HK-2 (cell line): ENCODE measurements around the gene PARP1.
"Not testable (repeated sequence)": the region's sequence is repeated elsewhere in the genome, so short reads cannot be mapped to it uniquely, and the experiment has no call there.

Experiments
- DNase-seq: peaks from one replicate; pipeline ENCODE4 v3.0.0-alpha.2; 2018; ENCODE audit not compliant: unreplicated experiment

The PARP1 gene

GRCh38 chr1:226407497-226408284 is at the start of gene PARP1:
PARP1 (minus strand) TSS chr1:226408093; CDS start chr1:226407929, 164 bp downstream.
- DNase-seq: peak; percentile 93

DNA sequence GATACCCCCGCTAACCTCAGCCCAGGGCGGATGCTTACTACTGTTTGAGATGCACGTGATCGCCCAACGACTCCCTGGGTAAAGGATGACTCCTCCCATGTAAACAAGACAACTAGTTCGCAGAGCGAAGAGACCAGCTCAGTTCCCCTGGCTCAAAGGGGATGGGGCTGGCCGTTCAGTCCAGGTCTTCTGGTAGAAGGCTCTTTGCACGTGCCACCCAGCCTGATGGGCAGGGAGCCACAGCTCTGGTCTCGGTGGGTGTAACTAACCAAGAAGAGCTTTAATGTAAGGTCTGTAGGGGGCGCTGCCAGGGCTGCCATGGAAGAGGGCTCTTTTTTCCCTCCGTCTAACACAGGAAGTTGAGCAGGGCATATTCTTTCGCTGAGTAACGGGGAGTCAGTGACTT is 49.4 kb upstream of the PARP1 start:
- no peak for DNase-seq

DNA sequence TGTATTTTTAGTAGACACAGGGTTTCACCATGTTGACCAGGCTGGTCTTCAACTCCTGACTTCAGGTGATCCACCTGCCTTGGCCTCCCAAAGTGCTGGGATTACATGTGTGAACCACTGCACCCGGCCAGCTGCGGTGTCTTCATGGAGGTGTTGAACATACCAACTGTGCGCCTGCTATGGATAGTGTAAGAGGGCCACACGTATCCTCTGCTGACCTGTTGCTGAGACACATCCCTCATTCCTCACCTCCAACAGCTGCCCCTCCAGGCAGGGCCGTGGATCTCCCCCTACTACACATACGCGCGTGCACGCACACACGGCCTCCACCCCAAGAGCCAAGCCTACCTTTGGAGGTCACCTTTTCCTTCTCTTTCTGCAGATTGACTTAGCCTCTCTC is 48.0 kb upstream of the PARP1 start:
- DNase-seq: no peak

DNA sequence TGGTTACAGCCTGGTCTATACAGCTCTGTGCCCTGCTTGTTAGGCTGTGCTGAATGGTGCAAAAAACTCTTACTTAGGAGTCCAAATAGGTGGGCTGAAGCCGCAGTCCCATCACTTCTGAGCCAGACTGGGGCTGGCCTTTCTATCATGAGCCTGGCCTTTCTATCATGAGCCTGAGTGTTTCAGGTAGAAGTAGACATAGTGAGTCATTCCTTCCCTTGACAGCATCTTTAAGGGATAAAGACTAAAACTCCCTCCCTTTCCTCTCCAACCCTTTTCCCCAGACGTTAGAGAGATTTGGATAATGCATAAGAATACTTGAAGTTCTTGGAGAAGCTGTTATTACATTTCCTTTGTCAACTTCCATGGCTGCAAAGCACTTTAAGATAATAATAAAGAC is 46.5 kb upstream of the PARP1 start:
- DNase-seq: no peak

- DNase-seq: no peak
Measured at GRCh38 chr1:226453015-226453704, 45.3 kb upstream of the PARP1 start.

- DNase-seq: no peak
Measured at GRCh38 chr1:226450688-226451087, 42.8 kb upstream of the PARP1 start.

DNA sequence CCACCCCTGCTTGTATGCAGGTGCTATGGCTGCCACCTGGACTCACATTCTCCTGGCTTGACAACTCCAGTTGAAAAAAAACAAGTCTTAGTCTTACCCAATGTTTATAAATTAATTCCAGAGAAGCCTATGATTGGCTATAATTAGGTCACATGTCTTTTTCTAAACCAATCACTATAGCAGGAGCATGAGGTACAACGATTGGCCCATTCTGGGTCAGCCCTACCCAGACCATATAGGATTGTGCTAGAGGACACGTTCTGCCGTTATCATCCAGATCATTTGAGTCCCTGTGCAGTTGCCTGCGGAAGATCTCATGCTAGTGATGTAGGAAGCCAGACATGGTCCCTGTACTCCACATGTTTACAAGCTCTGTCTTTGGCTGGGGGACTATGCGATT is 41.9 kb upstream of the PARP1 start:
- DNase-seq: no peak

DNA sequence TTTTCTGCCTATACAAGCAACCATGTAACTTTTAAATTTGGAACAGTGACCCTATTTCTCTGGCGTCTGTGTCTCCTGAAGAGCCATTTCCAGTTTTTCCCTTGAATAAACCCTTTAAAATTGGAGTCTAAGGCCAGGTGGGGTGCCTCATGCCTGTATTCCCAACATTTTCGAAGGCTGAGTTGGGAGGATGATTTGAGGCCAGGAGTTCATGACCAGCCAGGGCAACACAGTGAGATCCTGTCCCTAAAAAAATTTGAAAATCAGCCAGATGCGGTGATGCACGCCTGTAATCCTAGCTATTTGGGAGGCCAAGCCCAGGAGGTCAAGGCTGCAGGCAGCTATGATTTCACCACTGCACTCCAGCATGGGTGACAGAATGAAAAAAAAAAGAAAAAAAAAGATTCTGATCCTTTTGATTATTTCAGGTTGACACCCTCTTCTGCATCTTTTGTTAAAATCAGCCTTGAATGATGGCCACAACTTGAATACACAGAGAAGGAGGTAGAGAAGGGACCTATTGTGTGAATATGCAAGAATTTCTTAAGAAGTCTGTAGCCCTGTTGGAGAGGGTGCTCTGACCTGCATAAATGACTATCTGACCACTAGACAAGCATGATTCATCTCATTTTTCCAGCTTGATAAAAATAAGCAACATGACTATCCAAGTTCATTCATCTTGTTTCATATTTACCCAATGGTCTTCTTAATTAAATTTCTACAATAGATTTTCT is 40.2 kb upstream of the PARP1 start:
- no peak for DNase-seq

DNA sequence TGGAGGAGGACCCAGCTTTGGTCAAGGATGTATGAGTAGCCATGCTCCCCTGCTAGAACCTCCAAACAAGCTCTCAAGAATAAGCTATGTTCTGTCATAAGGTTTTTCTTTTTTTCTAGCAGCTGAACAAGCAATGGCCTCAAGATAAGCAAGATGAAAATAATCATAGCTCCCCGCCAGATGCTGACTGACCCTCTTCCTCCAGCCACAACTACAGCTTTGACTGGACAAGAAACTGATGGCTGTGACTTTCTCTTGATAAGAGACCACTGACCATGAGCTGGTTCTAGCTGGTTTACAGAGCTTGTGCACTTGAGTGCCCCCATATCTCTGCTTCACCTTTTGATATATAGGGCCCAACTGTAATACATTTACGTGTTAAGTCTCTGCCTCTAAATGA is 38.2 kb upstream of the PARP1 start:
- DNase-seq: no peak

DNA sequence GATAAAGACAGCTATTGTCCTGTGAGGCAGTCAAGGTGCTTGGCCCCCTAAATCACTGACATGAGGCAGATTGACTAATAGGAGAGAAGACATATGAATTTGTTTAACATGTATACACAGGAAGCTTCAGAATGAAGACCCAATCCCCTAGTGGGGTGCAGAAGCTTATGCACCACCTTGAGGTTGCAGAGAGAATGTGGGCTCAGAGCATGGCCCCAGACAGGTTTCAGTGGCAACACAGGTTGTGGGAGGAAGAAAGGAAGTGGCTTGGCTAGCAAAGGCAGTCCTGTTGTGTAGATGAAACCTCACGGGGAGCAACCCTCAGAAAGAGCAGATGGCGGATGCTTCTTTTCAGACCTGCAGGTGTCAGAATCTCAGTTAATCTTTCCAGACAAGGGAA is 37.0 kb upstream of the PARP1 start:
- DNase-seq: no peak

- no peak for DNase-seq
Measured at GRCh38 chr1:226443439-226443838, 35.5 kb upstream of the PARP1 start.

DNA sequence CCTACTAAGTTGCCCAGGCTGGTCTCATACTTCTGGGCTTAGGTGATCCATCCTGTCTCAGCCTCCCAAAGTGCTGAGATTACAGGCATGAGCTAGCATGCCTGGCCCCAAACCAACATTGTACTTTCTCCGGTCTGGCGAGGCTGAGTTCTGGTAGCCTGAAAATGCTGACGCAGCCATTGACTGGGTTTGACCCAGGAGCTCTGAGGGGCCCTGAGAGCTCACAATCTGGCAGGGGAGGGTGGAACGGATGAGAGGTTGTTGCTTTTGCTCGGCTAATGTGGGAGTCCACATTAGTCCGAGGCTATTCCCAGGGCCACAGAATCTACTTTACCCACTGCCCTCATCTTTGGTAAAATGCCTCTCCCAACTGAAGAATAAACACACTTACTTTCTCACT is 35.1 kb upstream of the PARP1 start:
- no peak for DNase-seq

- DNase-seq: no peak
Measured at GRCh38 chr1:226441629-226442028, 33.7 kb upstream of the PARP1 start.

DNA sequence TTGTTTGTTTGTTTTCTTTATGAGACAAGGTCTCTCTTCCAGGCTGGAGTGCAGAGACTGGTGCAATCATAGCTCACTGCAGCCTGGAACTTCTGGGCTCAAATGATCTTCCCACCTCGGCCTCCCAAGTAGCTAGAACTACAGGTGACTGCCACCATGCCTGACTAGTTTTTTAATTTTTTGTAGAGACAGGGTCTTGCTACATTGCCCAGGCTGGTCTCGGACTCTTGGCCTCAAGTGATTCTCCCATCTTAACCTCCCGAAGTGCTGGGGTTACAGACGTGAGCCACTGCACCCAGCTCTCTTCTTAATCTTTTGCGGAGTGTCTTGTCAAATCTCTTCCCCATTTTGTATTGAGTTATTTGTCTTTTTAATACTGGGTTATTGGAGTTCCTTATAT is 32.6 kb upstream of the PARP1 start:
- no peak for DNase-seq

DNA sequence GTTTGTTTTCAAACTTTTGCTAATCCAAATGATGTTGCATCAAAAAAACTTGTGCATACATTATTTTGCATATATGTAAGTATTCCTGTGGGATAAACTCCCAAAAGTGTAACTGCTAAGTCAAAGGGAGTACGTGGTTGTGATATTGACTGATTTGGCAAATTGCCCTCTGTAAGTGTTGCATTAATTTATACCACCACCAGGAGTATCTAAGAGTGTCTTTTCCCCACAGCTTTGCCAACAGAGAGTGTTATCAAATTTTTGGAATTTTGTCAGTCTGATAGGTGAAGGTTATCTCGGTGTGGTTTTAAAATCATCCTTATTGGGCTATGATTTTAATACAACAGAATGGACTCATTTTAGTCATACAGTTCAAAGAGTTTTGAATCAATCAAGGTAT is 30.1 kb upstream of the PARP1 start:
- DNase-seq: no peak

DNA sequence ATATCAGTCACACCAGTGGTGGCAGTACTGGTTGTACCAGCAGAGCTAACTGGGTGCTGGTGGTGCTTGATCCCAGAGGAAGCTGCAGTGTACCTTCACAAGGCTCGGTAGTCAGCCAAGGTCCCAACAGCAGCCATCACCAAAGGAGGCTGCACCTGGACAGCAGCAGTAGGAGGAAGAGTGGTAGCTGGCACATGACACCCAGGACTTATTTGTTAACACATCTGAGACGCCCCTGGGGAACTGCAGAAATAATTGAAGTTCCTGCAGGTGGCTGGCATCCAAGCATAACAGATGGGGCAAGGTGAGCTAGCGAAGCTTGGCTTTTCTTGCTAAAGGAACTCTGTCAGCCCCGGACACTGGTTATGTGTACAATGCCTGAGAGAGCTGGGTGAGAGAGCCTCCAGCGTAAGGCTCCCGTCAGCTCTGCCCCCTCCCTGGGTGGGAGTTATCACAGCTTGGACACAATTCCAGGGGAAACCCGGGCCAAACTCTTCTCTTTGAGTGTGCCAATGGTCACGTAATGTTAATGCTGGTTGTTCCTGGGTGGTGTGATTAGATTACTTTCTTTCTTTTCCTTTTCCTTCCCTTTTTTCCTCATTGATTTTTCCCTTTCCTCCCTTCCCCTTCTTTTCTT is 29.1 kb upstream of the PARP1 start:
- DNase-seq: no peak

- DNase-seq: no peak
Measured at GRCh38 chr1:226436472-226436854, 28.6 kb upstream of the PARP1 start.

GRCh38 chr1:226433341-226433720 is 25.4 kb upstream of the PARP1 start:
- no peak for DNase-seq

- DNase-seq: no peak
Measured at GRCh38 chr1:226432586-226433340, 24.9 kb upstream of the PARP1 start.

DNA sequence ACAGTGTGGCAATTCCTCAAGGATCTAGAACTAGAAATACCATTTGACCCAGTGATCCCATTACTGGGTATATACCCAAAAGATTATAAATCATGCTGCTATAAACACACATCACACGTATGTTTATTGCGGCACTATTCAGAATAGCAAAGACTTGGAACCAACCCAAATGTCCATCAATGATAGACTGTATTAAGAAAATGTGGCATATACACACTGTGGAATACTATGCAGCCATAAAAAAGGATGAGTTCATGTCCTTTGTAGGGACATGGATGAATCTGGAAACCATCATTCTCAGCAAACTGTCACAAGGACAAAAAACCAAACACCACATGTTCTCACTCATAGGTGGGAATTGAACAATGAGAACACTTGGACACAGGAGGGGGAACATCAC is 24.0 kb upstream of the PARP1 start:
- not testable (repeated sequence) for DNase-seq

GRCh38 chr1:226429858-226430715 is 22.2 kb upstream of the PARP1 start:
- DNase-seq: no peak
